GM23248 (cell line): ENCODE results near the gene IFNA16. TPM values are rescaled to one million over a fixed set of nuclear protein-coding genes. Genes with fewer than 3 reads are reported as not detected.
"Not testable (repeated sequence)": the region's sequence is repeated elsewhere in the genome, so short reads cannot be mapped to it uniquely, and the experiment has no call there.

Source experiments
- DNase-seq: peaks from one replicate; pipeline ENCODE4 v3.0.0-alpha.2; 2015
- H2AFZ ChIP-seq: fragments of 200-600 bp; sonication (generic); 2 replicates; pipeline ENCODE4 v1.6.1; 2016; ENCODE audit warnings: antibody characterized with exemption
- H3F3A ChIP-seq: fragments of 200-600 bp; sonication (generic); 2 replicates; pipeline ENCODE4 v1.6.1; 2016; ENCODE audit warnings: mild to moderate bottlenecking, antibody characterized with exemption, mixed run types; ENCODE audit not compliant: insufficient read depth
- H3K27ac ChIP-seq: fragments of 200-600 bp; sonication (generic); 2 replicates; pipeline ENCODE4 v1.5.1; 2016; ENCODE audit warnings: mild to moderate bottlenecking
- H3K27me3 ChIP-seq: fragments of 200-600 bp; sonication (generic); replicated peaks from 2 replicates; pipeline ENCODE4 v1.6.1; 2016; ENCODE audit warnings: mild to moderate bottlenecking; ENCODE audit not compliant: insufficient read depth
- H3K36me3 ChIP-seq: fragments of 200-600 bp; sonication (generic); 2 replicates; pipeline ENCODE4 v1.6.1; 2016; ENCODE audit warnings: low read depth, mild to moderate bottlenecking
- H3K4me1 ChIP-seq: fragments of 200-600 bp; sonication (generic); 2 replicates; pipeline ENCODE4 v1.6.1; 2016; ENCODE audit warnings: mild to moderate bottlenecking; ENCODE audit not compliant: insufficient read depth
- H3K4me2 ChIP-seq: fragments of 200-600 bp; sonication (generic); one replicate; pipeline ENCODE4 v1.6.1; 2016; ENCODE audit warnings: mild to moderate bottlenecking; ENCODE audit not compliant: unreplicated experiment
- H3K4me3 ChIP-seq: fragments of 200-600 bp; sonication (generic); 2 replicates; pipeline ENCODE4 v1.5.1; 2016; ENCODE audit warnings: mild to moderate bottlenecking
- H3K79me2 ChIP-seq: fragments of 200-600 bp; sonication (generic); 2 replicates; pipeline ENCODE4 v1.6.1; 2016; ENCODE audit warnings: mild to moderate bottlenecking; ENCODE audit not compliant: insufficient read depth
- H3K9ac ChIP-seq: fragments of 200-600 bp; sonication (generic); 2 replicates; pipeline ENCODE4 v1.6.1; 2016; ENCODE audit warnings: mild to moderate bottlenecking
- H3K9me2 ChIP-seq: fragments of 200-600 bp; sonication (generic); 2 replicates; pipeline ENCODE4 v1.6.1; 2016; ENCODE audit warnings: mixed run types, mild to moderate bottlenecking, moderate library complexity; ENCODE audit not compliant: insufficient read depth
- H3K9me3 ChIP-seq: fragments of 200-600 bp; sonication (generic); one replicate; pipeline ENCODE4 v1.6.1; 2017; ENCODE audit warnings: low read depth
- H4K20me1 ChIP-seq: fragments of 200-600 bp; sonication (generic); 2 replicates; pipeline ENCODE4 v1.6.0; 2016; ENCODE audit not compliant: insufficient read depth
- EZH2 ChIP-seq: fragments of 200-600 bp; sonication (generic); IDR thresholded peaks from 2 replicates; pipeline ENCODE4 v1.6.1; 2018; ENCODE audit warnings: antibody characterized with exemption, mild to moderate bottlenecking; ENCODE audit not compliant: insufficient read depth, poor library complexity, severe bottlenecking
- EZH2phosphoT487 ChIP-seq: fragments of 200-600 bp; sonication (generic); IDR thresholded peaks from 2 replicates; pipeline ENCODE4 v1.6.1; 2018; ENCODE audit warnings: antibody characterized with exemption, moderate library complexity, mild to moderate bottlenecking, low read depth; ENCODE audit not compliant: insufficient read depth
- WGBS, 2 experiments: methylation state at CpG; one replicate each; pipeline ENCODE4 v1.1.6; 2015 to 2017; ENCODE audit warnings: low lambda C conversion rate in 2 of 2, low coverage in 1 of 2; ENCODE audit errors: missing lambda C conversion rate in 2 of 2; 5-methylcytosine and 5-hydroxymethylcytosine counted together
- in situ Hi-C: fragments of 300-500 bp; cut with MboI; formaldehyde crosslinking; loops from 2 replicates; pipeline ENCODE4 v1.15.0; 2020
- polyA plus RNA-seq: library from polyadenylated mRNA; unstranded; fragments of >200 nt; fragmentation: Nextera tagmentation; extraction: Ambion mirVana; gene quantifications from 2 replicates; pipeline ENCODE4 v1.2.1, GENCODE V29; 2016
- total RNA-seq: library from RNA; depleted of rRNA; stranded (reverse); fragments of >200 nt; shearing (Covaris generic); gene quantifications from 2 replicates; pipeline ENCODE4 v1.2.3, GENCODE V29; 2014

Gene IFNA16
- total and polyA plus RNA-seq, 2 experiments from 2014 or later, result not detected

DNA sequence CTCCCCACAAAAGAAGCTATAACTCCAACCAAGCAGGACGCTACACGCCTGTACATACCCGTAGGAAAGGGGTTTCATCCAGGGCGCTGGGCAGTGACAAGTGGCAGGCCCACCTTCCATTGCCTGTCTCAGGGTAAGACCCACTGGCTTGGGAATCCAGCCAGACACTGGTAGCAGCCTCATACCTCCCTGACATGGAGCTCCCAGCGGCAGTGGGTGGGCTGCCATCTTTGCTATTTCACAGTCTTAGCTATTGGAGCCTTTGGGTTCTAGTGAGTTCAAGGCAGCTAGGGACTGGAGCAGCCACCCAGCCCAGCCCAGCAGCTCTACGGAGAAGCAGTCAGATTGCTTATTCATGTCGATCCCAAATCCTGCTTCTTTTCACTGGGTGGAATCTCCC is 6.8 kb downstream of the IFNA16 start:
- in situ Hi-C loops, result no loop called here
- no peaks in the 10 kb centered on the region for H3K79me2 ChIP-seq
- H2AFZ ChIP-seq, result no peak overlapping the region
- no peak overlapping the region for H3K4me3 ChIP-seq
- no peak overlapping the region for H3K4me2 ChIP-seq
- H3K9me2 ChIP-seq, result no peaks in the 10 kb centered on the region
- no peaks in the 10 kb centered on the region for H4K20me1 ChIP-seq
- no peaks in the 10 kb centered on the region for H3K4me1 ChIP-seq
- H3K27me3 ChIP-seq, result peaks cover 15% of the 10 kb centered on the region; the same call in 1 of the 2 replicates
- no peak for DNase-seq
- WGBS, 2 experiments, result 56 to 57% methylated on average over 7 of the region's 7 CpGs
- no peak overlapping the region for H3K27ac ChIP-seq
- no peak for TF ChIP-seq EZH2phosphoT487
- TF ChIP-seq EZH2, result no peak
- H3K9me3 ChIP-seq, result no peaks in the 10 kb centered on the region
- no peak overlapping the region for H3K9ac ChIP-seq
- H3F3A ChIP-seq, result no peaks in the 10 kb centered on the region
- no peaks in the 10 kb centered on the region for H3K36me3 ChIP-seq

DNA sequence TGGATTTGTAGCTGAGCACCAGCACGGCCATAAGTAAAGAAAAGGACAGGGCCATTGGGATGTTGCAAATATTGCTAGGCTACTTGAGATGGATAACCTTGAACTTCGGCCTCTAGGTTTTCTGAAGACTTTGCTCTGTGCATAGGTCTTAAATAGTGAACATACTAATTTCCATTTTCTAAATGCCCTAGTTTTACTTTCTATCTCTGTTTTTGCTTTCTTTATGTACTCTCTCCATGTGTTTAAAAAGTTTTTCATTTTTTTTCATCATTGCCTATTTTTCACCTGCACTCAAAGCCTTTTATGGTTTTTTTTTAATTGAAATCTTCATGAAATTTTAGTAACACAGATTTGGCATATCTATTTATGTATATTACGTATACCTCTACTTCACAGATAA is 10.1 kb downstream of the IFNA16 start, which contains the start of gene IFNA10:
IFNA10 (minus strand) TSS at position 101 of the 400 bp plus-strand sequence; CDS start at position 55, 46 bp downstream.
- H3K79me2 ChIP-seq, H3K9me2 ChIP-seq, H2AFZ ChIP-seq, H3K9me3 ChIP-seq, H3K4me2 ChIP-seq, in situ Hi-C loops, H3F3A ChIP-seq, H4K20me1 ChIP-seq, H3K9ac ChIP-seq, H3K4me1 ChIP-seq, DNase-seq, H3K4me3 ChIP-seq, H3K27ac ChIP-seq, H3K36me3 ChIP-seq: not testable (repeated sequence)
- peaks cover 30% of the 10 kb centered on the region for H3K27me3 ChIP-seq
- 36 to 44% methylated on average over 3 of the region's 3 CpGs for WGBS, 2 experiments

DNA sequence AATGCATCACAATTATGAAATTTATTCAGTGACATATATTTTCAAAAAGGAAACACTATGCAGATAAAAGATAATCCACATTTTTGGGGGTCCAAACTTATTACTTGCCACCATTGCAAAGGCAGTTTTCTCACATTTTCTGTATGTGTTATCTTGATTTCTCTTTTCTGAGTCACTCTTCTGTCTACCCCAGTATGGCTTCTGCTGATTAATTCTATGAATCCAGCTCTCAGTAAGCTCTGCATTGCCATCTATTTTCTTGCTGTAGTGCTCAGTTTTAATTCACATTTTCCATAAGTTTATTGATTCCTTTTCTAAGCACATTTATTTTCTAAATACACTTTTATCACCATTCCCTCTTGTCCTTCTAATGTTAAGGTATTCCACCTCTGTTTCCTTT is 11.9 kb downstream of the IFNA16 start:
- no peak for TF ChIP-seq EZH2phosphoT487
- no peak for TF ChIP-seq EZH2
- H3K4me2 ChIP-seq, result no peak overlapping the region
- in situ Hi-C loops, result no loop called here
- no peaks in the 10 kb centered on the region for H3K9me3 ChIP-seq
- H3K9ac ChIP-seq, result no peak overlapping the region
- no peak overlapping the region for H3K27ac ChIP-seq
- no peak overlapping the region for H2AFZ ChIP-seq
- no peak overlapping the region for H3K4me3 ChIP-seq
- no peak for DNase-seq
- H3F3A ChIP-seq, result no peaks in the 10 kb centered on the region
- no peaks in the 10 kb centered on the region for H3K9me2 ChIP-seq
- H4K20me1 ChIP-seq, result no peaks in the 10 kb centered on the region
- peaks cover 33% of the 10 kb centered on the region for H3K27me3 ChIP-seq
- no peaks in the 10 kb centered on the region for H3K4me1 ChIP-seq
- no peaks in the 10 kb centered on the region for H3K79me2 ChIP-seq
- H3K36me3 ChIP-seq, result no peaks in the 10 kb centered on the region

DNA sequence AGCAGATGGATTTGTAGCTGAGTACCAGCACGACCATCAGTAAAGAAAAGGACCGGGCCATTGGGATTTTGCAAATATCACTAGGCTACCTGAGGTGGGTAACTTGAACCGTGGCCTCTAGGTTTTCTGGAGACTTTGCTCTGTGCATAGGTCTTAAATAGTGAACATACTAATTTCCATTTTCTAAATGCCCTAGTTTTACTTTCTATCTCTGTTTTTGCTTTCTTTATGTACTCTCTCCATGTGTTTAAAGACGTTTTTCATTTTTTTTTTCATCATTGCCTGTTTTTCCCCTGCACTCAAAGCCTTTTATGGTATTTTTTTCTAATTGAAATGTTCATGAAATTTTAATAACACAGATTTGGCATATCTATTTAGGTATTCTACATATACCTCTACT is 15.0 kb downstream of the IFNA16 start, which contains the start of gene IFNA7:
IFNA7 (minus strand) TSS at position 101 of the 400 bp plus-strand sequence; CDS start at position 61, 40 bp downstream.
- H3K4me2 ChIP-seq, H3K79me2 ChIP-seq, H3K4me1 ChIP-seq, H3K9me2 ChIP-seq, H3K9me3 ChIP-seq, in situ Hi-C loops, H3K36me3 ChIP-seq, H4K20me1 ChIP-seq, H3F3A ChIP-seq, H3K27ac ChIP-seq, H2AFZ ChIP-seq, H3K9ac ChIP-seq, DNase-seq, H3K4me3 ChIP-seq: not testable (repeated sequence)
- H3K27me3 ChIP-seq, result peaks cover 28% of the 10 kb centered on the region
- WGBS, 2 experiments, result 25 to 31% methylated on average over 4 of the region's 4 CpGs

DNA sequence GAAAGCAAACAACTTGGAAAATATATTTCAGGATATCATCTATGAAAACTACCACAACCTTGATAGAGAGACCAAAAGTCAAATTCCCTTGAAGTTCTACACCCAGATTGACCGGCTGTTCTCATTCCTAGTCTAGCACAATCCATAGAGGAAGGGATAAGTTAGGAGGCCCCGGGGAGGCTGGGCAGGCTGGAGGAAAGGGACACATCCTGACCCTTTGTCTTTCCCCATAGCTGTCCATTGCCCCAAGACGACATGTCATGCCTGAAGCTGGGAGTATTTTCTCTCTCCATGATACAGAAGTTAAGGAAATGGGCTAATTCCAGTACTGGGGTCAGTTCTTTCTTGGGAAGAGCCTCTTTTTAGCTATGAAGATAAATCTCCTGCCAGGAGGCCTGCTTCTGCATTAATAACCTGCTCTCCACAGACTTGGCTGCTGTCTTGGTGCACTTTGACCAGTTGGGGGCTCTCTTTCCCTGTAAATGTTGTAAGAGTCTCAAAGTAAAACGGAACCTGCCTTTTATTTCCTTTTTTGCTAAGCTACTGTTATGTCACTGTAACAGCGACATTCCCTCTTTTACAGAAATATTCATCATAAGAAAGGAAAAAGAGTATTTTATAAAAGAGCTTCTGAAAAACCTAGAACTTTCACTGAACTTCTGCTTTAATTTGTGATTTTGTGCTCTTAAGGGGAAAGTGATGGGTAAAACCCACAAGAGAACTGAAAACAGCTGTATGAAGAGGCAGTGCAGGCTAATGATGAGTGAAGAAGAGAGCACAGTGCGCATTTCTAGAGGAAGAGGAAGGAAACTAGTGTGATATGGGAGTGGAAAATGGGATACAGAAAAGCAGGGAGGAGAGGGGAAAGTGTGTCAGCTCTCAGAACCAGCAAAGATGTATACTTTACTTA is 22.0 kb downstream of the IFNA16 start:
- H3K9me2 ChIP-seq, H3K27me3 ChIP-seq, H3K4me1 ChIP-seq, H4K20me1 ChIP-seq, H3K36me3 ChIP-seq, H3F3A ChIP-seq, H3K9me3 ChIP-seq, in situ Hi-C loops, H3K27ac ChIP-seq, H3K79me2 ChIP-seq, H3K9ac ChIP-seq: not testable (repeated sequence)
- peak; percentile 53 for DNase-seq
- Histone ChIP-seq H3K4me2 (peak overlapping the region; percentile 21), H3K4me3 (peak overlapping the region; percentile 52), H2AFZ (peak overlapping the region; percentile 63)
- WGBS, 2 experiments, result 23 to 28% methylated on average over 6 of the region's 6 CpGs

DNA sequence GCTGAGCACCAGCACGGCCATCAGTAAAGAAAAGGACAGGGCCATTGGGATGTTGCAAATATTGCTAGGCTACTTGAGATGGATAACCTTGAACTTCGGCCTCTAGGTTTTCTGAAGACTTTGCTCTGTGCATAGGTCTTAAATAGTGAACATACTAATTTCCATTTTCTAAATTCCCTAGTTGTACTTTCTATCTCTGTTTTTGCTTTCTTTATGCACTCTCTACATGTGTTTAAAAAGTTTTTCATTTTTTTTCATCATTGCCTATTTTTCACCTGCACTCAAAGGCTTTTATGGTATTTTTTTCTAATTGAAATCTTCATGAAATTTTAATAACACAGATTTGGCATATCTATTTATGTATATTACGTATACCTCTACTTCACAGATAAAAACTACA is 29.6 kb downstream of the IFNA16 start, which contains the start of gene IFNA4:
IFNA4 (minus strand) TSS at position 101 of the 400 bp plus-strand sequence; CDS start at position 45, 56 bp downstream.
- H3K4me3 ChIP-seq, DNase-seq, H3K4me1 ChIP-seq, H3K9me2 ChIP-seq, H3K36me3 ChIP-seq, H2AFZ ChIP-seq, in situ Hi-C loops, H3K4me2 ChIP-seq, H3K79me2 ChIP-seq, H4K20me1 ChIP-seq, H3K9me3 ChIP-seq, H3K9ac ChIP-seq, H3K27ac ChIP-seq, H3F3A ChIP-seq: not testable (repeated sequence)
- H3K27me3 ChIP-seq, result peaks cover 27% of the 10 kb centered on the region; the same call in 1 of the 2 replicates
- WGBS, 2 experiments, result 41 to 44% methylated on average over 3 of the region's 3 CpGs
